Right kidney (tissue), 9 donors: ENCODE results near the gene LONP2.

ENCODE experiments used
- DNase-seq: peaks from one replicate; pipeline ENCODE4 v3.0.0-alpha.2; 2016
- long read RNA-seq, 8 donors: transcript quantifications; one replicate each; lab custom pipeline, GENCODE V29; 2026

Gene LONP2, protein sequence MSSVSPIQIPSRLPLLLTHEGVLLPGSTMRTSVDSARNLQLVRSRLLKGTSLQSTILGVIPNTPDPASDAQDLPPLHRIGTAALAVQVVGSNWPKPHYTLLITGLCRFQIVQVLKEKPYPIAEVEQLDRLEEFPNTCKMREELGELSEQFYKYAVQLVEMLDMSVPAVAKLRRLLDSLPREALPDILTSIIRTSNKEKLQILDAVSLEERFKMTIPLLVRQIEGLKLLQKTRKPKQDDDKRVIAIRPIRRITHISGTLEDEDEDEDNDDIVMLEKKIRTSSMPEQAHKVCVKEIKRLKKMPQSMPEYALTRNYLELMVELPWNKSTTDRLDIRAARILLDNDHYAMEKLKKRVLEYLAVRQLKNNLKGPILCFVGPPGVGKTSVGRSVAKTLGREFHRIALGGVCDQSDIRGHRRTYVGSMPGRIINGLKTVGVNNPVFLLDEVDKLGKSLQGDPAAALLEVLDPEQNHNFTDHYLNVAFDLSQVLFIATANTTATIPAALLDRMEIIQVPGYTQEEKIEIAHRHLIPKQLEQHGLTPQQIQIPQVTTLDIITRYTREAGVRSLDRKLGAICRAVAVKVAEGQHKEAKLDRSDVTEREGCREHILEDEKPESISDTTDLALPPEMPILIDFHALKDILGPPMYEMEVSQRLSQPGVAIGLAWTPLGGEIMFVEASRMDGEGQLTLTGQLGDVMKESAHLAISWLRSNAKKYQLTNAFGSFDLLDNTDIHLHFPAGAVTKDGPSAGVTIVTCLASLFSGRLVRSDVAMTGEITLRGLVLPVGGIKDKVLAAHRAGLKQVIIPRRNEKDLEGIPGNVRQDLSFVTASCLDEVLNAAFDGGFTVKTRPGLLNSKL
- long read RNA-seq, donor 1, full-length matches to known transcripts = 10 of 10 reads
- long read RNA-seq, donor 1, partial matches to known transcripts = 0 of 10 reads
- long read RNA-seq, donor 1, other reads (novel, unspliced or antisense) = 0 of 10 reads
- long read RNA-seq, donor 2, full-length matches to known transcripts = 3 of 3 reads
- long read RNA-seq, donor 2, partial matches to known transcripts = 0 of 3 reads
- long read RNA-seq, donor 2, other reads (novel, unspliced or antisense) = 0 of 3 reads
- long read RNA-seq, donor 3, full-length matches to known transcripts = 3 of 3 reads
- long read RNA-seq, donor 3, partial matches to known transcripts = 0 of 3 reads
- long read RNA-seq, donor 3, other reads (novel, unspliced or antisense) = 0 of 3 reads
- long read RNA-seq, donor 4, full-length matches to known transcripts = 8 of 8 reads
- long read RNA-seq, donor 4, partial matches to known transcripts = 0 of 8 reads
- long read RNA-seq, donor 4, other reads (novel, unspliced or antisense) = 0 of 8 reads
- long read RNA-seq, donor 5, full-length matches to known transcripts = 6 of 12 reads
- long read RNA-seq, donor 5, partial matches to known transcripts = 6 of 12 reads
- long read RNA-seq, donor 5, other reads (novel, unspliced or antisense) = 0 of 12 reads
- long read RNA-seq, donor 6, full-length matches to known transcripts = 6 of 15 reads
- long read RNA-seq, donor 6, partial matches to known transcripts = 9 of 15 reads
- long read RNA-seq, donor 6, other reads (novel, unspliced or antisense) = 0 of 15 reads
- long read RNA-seq, donor 7 = 0 reads
- long read RNA-seq, donor 8, full-length matches to known transcripts = 13 of 21 reads
- long read RNA-seq, donor 8, partial matches to known transcripts = 8 of 21 reads
- long read RNA-seq, donor 8, other reads (novel, unspliced or antisense) = 0 of 21 reads

DNA sequence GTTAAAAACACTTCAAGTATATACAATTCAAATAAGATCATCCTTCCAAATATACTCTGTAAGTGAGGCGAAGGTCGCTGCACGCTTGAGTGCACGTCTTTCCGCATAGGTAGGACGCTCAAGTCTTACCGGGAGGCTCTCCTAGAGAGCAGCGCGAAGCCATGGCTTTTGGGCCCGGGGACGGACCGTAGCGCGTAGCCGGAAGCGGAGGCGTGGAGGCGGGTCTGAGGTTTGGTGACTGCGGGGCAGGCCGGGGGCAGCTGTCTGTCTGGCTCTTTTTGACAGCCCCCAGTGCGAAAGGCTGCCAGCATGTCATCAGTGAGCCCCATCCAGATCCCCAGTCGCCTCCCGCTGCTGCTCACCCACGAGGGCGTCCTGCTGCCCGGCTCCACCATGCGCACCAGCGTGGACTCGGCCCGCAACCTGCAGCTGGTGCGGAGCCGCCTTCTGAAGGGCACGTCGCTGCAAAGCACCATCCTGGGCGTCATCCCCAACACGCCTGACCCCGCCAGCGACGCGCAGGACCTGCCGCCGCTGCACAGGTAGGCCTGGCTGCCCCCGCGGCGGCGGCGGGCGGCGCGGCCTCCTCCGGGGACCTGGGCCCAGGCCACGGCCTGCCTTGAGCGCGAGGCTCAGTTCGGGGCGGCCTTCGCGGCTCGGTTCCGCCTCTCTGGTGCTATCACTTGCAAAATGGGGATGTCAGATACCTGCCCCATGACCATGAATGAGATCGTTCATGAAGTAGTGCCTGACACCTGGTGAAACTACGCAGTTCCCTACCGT, at the start of gene LONP2:
Gene LONP2 (plus strand): TSS at position 221 of the 783 bp plus-strand sequence. CDS start 89 bp downstream, at position 310.
- DNase-seq = peak; percentile 92

DNA sequence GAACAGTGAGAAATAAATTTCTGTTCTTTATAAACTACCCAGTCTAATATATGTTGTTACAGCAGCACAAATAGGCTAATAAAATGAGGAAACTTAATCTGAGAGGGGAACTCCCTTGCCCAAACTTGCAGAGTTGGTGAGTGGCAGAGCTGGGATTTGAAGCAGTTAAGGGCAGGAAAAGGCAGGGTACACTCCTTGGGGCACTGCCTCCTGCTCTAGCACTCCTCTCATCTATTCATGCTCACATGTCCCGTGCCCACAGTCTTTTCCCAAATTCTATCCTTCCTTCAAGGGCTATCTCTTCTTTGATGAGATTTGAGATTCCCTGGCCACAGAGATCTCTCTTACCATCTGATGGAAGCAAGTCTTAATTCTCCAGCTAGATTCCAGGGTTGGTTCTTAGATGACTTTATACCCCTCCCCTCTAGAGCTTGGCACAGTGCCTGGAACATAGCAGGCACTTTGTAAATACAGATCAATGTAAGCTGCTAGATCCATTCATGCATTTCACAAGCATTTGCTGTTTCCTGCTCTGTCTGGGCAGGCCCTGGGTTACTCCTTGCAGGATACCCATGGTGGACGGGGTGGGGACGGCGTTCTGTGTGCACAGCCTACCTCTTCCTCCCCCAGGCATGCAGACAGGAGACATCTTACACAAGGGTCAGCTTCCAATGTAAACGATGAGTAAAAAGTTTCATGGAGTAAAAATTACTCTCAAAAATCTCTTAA, 49.1 kb upstream of the LONP2 start:
- DNase-seq = peak; percentile 6

DNA sequence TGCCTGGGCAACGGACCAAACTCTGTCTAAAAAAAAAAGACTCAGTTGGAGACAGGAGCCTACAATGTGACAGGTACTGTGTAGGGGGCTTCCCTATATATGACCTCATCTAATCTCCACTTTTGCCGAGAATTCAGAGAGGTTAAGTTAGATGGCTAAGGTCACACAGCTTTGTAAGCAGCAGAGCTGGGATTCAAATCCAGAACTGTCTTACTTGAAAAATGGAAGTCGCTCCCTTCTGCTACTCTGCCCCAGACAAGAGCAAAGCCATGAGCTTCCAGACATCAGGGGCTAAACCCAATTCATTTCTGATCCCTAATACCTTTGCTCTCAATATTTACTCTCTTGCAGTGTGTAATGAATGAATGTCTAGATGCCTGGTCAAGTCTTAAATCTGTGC, 46.8 kb upstream of the LONP2 start:
- DNase-seq = no peak

DNA sequence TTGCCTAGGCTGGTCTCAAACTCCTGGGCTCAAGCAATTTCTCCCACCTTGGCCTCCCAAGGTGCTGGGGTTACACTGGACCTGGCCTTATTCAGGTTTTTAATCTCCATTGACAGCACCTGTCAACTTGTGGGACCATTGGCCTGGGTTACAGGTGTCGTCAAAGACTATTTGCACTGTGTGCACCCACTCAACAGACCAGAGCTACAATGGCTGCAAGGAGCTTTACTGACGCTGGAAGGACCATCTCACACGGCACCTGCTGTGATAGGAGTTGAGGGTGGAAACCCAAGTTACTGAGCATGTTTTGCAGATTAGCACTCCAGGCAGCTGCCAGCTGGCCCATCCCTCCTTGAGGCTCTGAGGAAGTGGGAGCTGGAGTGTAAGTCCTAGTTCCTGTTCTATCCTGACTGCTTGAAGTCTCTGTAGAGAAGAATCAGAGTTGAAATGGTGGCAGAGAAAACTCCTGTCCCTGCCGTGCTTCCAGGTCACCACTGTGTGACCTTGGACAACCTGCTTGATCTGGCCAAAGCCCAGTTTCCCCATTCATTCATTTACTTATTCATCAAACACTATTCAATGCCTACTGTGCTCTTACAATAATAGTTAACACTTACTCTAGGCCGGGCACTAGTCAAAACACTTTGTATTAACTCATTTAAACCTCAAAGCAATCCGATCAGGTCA, 42.4 kb upstream of the LONP2 start:
- no peak for DNase-seq

DNA sequence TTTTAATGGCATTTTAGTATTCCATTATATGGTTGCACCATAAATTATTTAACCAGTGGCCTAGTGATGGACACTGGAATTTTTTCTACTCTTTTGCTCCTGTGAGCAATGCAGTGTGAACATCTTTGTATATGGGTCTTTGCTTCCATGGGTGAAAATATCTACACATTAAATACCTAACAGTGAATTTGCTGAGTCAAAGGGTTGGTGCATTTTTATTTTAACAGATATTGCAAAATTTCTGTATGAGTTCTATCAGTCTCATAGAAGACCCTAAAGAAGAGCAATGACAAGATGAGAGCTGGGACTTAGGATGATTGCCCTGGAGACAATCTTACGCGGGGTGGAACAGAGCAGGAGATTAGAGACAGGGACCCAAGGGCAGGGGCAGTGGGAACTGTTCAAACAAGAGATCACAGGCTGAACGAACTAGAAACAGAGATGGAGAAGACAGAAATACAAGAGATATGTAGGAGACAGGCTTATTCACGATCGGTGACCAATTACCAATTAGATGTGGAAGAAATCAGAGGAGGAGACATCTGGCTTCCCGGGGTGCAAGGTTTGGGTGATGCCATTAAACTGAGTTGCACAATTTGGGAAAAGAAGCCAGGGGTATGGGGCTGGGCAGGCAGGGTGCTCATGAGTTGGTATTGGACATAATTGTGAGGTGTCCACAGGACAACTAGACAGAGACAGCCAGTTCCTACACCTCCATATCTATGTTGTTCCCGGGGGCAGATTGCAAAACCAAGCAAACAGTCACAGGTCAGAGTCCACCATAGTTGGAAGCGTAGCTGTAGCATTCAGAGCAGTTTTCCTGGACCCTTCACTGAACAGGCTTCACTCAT, 39.9 kb upstream of the LONP2 start:
- no peak for DNase-seq

DNA sequence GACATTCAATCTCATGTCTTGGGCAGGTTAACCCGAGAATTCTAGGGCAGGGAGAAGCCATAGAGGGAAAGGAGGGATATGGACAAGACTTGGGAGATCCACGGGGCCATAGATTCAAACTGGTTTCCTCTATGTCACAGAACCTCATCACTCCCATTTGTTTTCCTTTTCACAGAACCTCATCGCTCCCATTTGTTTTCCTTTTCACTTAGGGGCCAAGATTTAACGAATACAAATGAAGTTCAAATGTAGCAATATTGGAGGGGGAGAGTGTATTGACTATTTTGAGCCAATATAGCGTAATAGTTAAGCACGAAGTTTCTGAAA, 39.3 kb upstream of the LONP2 start:
- no peak for DNase-seq

DNA sequence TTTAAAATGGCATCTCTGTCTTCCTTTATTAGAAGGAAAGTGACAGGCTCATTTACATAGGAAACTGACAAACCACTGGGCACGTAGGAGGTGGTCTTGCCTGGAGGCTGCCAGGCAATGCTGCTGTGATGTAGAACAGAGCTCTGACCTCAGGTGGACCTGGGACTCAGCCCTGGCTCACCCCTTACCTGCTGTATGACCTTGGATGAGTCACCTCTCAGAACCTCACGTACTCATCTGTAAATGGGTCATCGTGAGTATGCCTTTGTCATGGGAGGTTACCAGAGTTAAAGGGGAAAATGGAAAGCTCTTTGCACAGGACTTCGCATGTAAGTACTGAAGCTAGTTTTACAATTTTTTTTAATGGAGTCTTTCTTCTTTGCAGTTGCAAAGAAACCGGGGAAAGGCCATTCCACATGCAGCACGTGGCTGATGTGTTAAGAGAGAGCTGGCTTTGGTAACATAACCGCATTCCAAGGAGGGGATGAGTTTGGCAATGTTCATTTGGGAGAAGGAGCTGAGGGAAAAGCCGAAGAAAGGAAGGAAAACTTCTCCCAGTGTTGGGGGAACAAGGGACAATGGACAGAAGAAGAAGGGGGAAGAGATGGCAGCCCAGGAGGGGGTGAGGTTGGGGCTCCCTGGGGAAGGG, 37.4 kb upstream of the LONP2 start:
- no peak for DNase-seq

DNA sequence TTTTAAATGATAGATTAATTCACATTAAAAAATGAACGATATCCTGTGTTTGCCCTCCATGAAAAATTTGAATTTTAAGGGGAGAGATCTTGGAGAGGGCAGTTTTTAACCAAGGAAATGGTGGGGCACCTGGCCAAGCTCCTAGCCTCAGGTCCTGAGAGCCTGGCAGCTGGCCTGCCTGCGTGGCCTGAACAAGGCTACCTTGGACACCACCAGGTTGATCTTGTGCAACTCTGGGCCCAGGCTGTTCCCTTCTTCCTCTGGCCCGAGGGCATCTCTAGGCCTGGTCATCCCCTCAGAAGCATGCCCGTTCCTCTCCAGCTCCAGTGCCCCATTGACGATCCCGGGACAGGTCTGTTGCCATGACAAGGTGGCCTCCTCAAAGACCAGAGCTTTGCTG, 33.4 kb upstream of the LONP2 start:
- no peak for DNase-seq

DNA sequence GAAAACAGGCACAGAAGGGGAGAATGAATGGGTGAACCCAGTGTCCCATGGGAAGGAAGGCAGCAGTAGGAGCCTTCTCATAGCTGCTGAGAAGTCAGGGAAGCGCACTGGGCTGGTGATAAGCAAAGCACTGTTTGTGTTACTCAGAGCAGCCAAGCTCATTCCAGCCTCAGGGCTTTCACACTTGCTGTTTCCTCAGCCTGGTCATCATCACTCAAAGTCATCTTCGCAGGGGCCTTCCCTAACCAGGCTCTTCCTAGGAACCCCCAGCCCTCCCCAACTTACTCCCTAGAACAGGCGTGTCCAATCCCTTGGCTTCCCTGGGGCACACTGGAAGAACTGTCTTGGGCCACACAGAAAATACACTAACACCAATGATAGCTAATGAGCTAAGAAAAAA, 32.1 kb upstream of the LONP2 start:
- no peak for DNase-seq

DNA sequence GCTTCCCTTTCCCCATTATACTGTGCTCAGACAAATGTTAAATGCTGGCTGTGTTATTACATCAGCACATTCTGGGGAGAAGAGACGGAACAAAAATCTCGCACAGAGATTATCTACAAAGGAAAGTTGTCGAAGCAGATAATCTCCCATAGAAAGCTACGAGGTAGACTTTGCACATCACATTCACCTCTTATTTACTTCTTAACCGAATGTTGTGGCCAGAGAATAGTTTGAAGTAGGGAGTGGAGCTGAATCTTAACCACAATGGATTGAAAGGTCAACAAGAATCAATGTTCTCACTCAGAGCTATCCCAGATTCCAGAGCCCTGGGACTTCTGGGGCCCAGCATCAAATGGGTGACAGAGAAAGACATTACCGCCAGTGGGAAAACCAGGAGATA, 28.4 kb upstream of the LONP2 start:
- no peak for DNase-seq

DNA sequence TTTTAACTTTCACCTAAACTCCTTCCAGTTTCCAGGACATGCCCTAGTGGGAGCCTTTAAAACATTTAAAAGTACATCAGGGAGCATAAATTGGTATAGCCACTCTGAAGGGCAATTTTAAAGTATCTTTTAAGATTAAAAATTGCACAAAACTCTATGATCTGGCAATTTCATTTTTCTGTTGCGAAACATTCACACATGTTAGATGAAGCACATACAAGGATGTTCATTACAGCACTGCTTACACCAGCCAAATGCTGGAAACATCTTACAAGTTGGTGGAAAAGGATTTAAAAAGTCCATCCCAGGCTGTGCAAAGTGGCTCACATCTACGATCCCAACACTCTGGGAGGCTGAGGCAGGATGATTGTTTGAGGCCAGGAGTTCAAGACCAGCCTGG, 26.4 kb upstream of the LONP2 start:
- DNase-seq = no peak

DNA sequence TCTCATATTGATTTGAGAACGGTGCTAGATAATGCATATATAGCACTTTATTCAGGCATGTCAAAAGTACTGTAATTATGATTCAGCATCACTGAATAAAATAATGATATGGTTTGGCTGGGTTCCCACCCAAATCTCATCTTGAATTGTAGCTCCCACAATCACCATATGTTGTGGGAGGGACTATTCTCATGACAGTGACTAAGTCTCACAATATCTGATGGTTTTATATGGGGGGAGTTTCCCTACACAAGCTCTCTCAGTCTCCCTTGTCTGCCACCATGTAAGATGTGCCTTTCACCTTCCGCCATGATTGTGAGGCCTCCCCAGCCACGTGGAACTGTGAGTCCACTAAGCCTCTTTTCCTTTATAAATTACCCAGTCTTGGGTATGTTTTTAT, 25.6 kb upstream of the LONP2 start:
- DNase-seq = no peak

DNA sequence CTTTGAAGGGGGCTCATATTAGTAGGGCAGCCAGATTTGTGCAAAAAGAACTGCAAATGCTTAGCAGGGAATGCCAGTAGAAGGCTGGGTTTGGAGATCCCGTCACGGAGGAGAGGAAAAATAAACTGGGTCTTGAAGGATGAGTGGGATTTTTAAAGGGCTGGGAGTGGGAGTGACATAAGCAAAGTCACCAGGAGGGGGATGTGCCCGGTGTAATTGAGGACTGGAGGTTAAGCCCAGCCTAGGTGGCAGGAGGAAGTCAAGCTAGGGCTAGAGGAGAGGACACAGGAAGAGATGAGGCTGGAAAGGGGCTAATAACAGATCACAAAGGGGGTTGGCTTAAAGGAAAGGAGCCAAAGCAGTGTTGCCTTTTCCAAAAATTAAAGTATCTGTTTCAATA, 23.2 kb upstream of the LONP2 start:
- DNase-seq = no peak

DNA sequence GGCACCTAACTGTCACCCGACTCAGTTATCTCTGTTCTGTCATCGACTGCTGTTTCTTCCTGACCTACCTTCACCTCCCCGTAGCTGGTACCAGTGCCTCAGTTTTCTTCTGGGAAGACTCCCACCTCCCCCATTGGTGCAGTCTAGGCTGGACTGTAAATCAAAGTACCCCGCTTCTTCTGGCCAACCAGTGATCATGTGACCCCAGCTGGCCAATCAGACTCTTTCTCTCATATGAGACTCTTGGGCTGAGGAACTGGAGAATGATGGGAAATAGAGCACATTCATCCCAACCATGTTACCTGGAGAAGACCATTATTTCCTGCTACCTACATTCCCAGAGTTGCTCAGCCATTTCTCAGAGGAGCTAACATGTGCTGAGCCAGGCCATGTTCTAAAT, 20.6 kb upstream of the LONP2 start:
- DNase-seq = no peak

DNA sequence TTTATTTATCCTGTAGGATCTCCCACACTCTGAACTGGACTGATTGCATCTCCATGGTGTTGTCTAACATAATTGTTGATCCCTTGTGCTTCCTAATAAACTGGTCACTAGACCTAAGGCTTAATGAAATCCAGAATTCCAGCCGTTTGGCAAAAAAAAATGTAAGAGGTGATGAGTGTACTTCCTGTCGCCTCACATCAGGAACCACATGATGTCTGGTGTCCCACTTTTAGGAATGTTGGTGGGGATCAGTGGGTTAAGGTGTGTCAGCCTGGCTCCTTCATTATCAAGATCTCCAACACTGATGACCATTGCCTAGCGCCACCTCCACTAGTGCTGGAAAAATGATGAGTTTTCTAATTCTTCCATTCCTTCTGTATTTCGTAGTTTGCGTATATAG, 18.6 kb upstream of the LONP2 start:
- no peak for DNase-seq

DNA sequence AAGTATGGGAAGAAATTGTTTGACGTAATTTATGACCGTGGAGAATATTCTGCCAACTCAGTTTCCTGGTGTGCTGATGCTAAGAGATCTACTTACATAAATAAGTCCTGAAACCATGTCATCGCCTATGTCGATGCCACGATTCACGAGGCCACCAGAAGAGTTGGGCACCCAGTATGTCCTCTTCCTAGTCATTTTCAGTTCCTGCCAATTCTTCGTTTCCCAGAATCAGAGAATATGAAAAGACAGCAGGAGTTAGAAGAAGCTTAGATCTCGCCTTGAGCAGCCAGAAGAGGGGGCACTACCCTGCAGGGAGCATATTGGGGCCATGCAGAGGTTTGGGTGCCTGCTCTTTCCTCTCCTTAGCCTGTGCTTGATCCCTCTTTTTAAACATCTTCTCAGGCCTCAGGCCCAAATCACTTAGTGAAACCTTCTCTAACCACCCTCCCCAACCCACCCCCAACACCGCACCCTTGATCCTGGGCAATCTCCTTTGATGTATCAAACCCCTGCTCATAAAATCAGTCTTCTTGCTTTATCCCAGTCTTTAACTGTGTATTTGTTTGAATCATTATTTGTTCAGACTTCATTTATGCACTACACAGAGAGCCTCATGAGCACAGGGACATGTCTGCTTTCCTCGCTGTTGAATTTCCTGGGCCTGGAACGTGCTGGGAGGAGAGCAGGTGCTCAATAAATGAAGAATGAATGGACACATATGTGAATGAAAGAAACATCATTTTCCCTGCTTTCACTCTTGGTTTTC, 12.2 kb upstream of the LONP2 start:
- DNase-seq = no peak

DNA sequence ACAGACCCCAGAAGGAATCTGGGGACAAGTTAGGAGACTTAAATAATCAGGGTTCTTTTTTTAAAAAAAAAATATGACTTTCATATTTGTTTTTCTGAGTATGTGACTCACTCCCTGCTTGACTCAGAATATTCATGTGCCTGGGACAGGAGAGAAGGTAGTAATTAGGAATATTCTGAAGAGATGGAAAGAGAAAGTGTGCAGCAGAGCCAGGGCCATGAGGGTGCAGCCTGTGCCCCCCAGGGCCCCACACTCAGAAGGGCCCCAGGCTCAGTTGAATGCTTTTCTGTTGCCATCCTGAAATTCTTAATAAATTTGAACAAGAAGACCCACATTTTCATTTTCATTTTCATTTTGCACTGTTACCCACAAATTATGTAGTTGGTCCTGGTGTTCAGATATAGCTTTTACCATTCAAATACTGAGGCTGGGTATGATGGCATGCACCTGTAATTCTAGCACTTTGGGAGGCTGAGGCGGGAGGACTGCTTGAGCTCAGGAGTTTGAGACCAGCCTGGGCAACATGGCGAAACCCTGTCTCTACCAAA, 11.5 kb upstream of the LONP2 start:
- DNase-seq = no peak
